ENCODE measurements around the gene ZSCAN5C.
A peak's percentile ranks its signal among the peaks of the same experiment; 100 is the strongest.

The ZSCAN5C gene

GRCh38 chr19:56252699-56253422, 50.8 kb downstream of the ZSCAN5C start:
- in situ Hi-C loops (cut with MboI; ENCODE audit: low pct_unique_long_range_greater_than_20kb, low sequenced_read_pairs), result loop anchor here (10.0 kb wide), 1 partner anchor 178 kb away; no protein-coding TSS in a partner anchor
- peak; percentile 85 for DNase-seq

- in situ Hi-C loops (cut with MboI; ENCODE audit: low pct_unique_long_range_greater_than_20kb, low sequenced_read_pairs), result loop anchor here (10.0 kb wide), 1 partner anchor 179 kb away; no protein-coding TSS in a partner anchor
- peak; percentile 56 for DNase-seq
Observed at GRCh38 chr19:56253737-56254136, 51.7 kb downstream of the ZSCAN5C start.

GRCh38 chr19:56258272-56258671, 56.2 kb downstream of the ZSCAN5C start:
- DNase-seq, result no peak
- in situ Hi-C loops (cut with MboI; ENCODE audit: low pct_unique_long_range_greater_than_20kb, low sequenced_read_pairs), result loop anchor here (10.0 kb wide), 1 partner anchor 183 kb away; no protein-coding TSS in a partner anchor
